H1 (cell line): ENCODE results near the gene SH3BP2. TPM values are rescaled to one million over a fixed set of nuclear protein-coding genes. Genes with fewer than 3 reads are reported as not detected.

Experiments
- CHD7 ChIP-seq: fragments of 300-600 bp; sonication (generic); IDR thresholded peaks from 2 replicates; pipeline ENCODE4 v1.7.1; 2012; ENCODE audit warnings: low read length, moderate library complexity, mild to moderate bottlenecking, inconsistent platforms; ENCODE audit not compliant: insufficient replicate concordance
- KDM4A ChIP-seq: IDR thresholded peaks from one replicate; pipeline ENCODE4 v1.7.1; 2012; ENCODE audit warnings: low read depth, mild to moderate bottlenecking, moderate library complexity, low read length, inconsistent platforms; ENCODE audit not compliant: severe bottlenecking
- SRF ChIP-seq: IDR thresholded peaks from 2 replicates; pipeline ENCODE4 v1.6.1; 2011; ENCODE audit warnings: mild to moderate bottlenecking, low read depth, low read length, moderate library complexity
- TAF1 ChIP-seq: IDR thresholded peaks from 2 replicates; pipeline ENCODE4 v1.6.1; 2011; ENCODE audit warnings: mild to moderate bottlenecking, low read depth, low read length
- TBP ChIP-seq: IDR thresholded peaks from 2 replicates; pipeline ENCODE4 v1.6.1; 2011; ENCODE audit warnings: low read depth, low read length, improper control_type of control experiment
- ZNF274 ChIP-seq: IDR thresholded peaks from 2 replicates; pipeline ENCODE4 v1.7.0; 2012; ENCODE audit warnings: low read length, borderline replicate concordance; ENCODE audit errors: extremely low read depth
- polyA plus RNA-seq, 7 experiments: library from polyadenylated mRNA; depleted of rRNA in 3 of 7; stranded (reverse) in 5 of 7; unstranded in 2 of 7; fragments of >200 nt in 5 of 7; fragments of 200-250 nt in 2 of 7; gene quantifications; 1 replicate in 5 of 7; 2 replicates in 1 of 7; 4 replicates in 1 of 7; pipeline versions ENCODE4 v1.2.1 to v1.2.3, GENCODE V29; 2011 to 2013; ENCODE audit warnings: missing spikeins in 2 of 7, mixed read lengths in 2 of 7
- total RNA-seq: library from RNA; stranded (reverse); fragmentation: NEBNext Ultra II Directional; extraction: Animal tissue kit (Norgen Biotek cat#: 25700); gene quantifications from 2 replicates; pipeline ENCODE4 v1.2.1, GENCODE V29; 2021

SH3BP2 gene
- total and polyA plus RNA-seq, 2 of the 8 experiments (the other 6 are each of a cell fraction or from before 2014, with no cell fraction given) = 27.4 to 31.4 TPM

GRCh38 chr4:2789793-2790582, 2.9 kb upstream of the SH3BP2 start (continued):
- TF ChIP-seq CHD7 (no peak), TAF1 (no peak), KDM4A (no peak), TBP (no peak), SRF (no peak), ZNF274 (no peak)
